Measurements from ENCODE around the gene TEAD1.
A peak's percentile ranks its signal among the peaks of the same experiment; 100 is the strongest.

Gene TEAD1

GRCh38 chr11:12936200-12936599 is 262.0 kb downstream of the TEAD1 start:
- no peak for DNase-seq (ENCODE audit: low read depth in 2 of 2)

DNA sequence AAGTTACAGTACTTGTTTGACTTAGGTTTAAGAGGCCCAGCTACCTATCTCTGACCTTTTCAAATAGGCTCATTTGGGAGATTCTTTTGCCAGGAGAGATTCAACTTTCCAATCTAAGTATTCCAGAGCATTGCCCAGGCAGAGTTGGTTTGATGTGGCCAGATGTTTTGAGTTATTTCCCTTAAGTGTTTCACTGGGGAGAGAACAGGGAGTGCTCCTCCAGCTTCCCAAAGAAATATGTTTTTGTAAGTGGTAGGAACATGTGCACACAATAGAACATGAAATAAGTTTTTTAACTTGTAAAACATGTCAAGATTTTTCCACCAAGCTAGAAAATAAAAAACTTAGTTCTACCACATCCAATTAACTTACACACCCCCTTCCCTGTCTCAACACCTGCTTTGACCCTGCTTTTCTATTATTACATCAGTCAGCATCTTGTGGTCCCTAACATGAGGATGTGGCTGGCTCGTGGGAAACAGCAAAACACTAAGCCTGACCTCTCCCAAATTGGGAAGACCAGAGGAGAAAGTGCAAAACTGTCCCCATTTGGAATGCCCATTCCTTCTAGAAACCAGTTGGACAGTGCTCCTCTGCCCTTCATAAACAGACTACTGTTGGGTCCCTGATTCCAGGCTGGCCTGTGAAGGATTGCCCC is 264.5 kb downstream of the TEAD1 start:
- no peak for DNase-seq (ENCODE audit: low read depth in 2 of 2)

- no peak for DNase-seq (ENCODE audit: low read depth in 2 of 2)
Observed at GRCh38 chr11:12941671-12942070, 267.4 kb downstream of the TEAD1 start.

DNA sequence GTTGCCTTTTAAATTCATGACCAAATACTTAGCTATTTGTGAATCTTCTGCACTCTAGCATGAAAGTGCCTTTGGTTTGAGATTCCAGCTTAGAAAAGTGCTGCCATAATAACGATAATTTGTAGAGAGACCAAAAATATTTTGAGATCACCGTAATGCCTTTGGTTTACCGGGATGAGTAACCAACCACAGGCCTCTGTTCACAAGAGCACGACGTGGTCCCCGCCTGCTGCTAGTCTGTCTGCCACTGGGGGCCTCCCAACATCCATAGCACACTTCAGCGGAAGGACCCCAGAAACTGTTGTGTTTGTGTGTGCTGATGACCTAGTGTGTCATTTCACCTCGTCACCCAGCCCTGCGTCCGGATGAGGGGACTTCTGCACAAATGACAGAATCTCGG is 267.9 kb downstream of the TEAD1 start:
- no peak for DNase-seq (ENCODE audit: low read depth in 2 of 2)

DNA sequence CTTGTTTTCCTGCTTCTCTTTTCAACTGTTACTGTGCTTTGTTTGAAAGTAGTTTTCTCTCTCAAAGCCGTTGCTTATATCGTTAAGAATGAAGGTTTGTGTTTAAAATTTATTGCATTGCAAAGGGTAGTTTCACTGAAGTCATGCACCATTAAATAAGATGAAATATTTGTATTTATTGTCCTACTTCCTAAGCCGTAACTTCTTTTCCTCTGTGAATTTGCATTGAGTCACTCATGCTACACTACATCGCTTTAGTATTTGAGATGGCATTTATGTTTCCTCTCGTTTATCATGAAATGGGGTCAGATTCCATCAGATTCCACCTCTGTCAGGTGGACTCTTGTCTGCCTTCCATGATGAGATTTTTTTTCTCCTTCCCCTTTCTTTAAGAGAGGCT is 269.1 kb downstream of the TEAD1 start:
- no peak for DNase-seq (ENCODE audit: low read depth in 2 of 2)

- DNase-seq (ENCODE audit: low read depth in 2 of 2), result no peak
Observed at GRCh38 chr11:12944889-12945288, 270.7 kb downstream of the TEAD1 start.

DNA sequence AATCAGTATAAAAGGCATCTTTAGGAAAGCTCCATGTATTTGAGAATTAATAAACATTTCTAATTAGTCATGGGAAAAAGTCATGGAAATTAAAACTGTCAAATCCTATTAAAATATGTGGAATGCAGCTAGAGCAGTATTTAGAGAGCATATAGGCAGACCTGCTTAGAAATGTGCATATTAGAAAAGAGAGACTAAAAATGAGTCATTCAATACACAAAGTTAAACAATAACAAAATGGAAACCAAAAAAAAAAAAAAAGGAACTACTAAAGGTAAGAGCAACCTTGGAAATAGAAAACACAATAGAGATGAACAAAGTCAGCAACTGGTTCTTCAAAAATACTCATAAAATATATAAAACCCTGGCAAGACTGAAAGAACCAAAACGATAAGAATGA is 275.2 kb downstream of the TEAD1 start:
- DNase-seq (ENCODE audit: low read depth in 2 of 2), result no peak

- DNase-seq (ENCODE audit: low read depth in 2 of 2), result no peak
Observed at GRCh38 chr11:12950670-12951069, 276.4 kb downstream of the TEAD1 start.

DNA sequence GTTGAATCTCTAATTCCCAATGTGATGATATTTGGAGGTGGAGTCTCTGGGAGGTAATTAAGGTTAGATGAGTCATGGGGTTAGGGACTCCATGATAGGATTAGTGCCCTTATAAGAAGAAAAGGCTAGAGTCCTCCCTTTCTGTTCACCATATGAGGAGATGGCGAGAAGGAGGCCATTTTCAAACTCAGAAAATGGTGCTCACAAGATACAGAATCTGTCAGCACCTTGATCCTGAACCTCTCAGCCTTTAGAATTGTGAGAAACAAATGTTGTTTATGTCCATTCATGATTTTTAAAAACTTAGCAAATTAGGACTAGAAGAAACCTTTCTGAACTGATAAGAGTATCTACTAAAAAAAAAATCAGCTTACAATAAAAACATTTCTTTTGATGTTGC is 277.2 kb downstream of the TEAD1 start:
- no peak for DNase-seq (ENCODE audit: low read depth in 2 of 2)

DNA sequence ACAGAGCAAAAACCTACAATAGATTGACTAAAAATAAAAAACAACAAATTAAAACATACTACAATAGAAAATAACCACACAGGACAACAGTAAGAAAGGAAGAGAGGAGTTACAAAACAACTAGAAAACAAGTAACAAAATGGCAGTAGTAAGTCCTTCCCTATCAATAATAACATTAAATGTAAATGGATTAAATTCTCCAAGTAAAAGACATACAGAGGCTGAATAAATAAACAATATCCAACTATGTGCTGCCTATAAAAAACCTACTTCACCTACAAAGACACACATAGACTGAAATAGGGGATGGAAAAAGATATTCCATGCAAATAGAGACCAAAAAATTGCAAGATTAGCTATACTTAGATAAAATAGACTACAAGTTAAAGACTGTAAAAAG is 277.9 kb downstream of the TEAD1 start:
- no peak for DNase-seq (ENCODE audit: low read depth in 2 of 2)

DNA sequence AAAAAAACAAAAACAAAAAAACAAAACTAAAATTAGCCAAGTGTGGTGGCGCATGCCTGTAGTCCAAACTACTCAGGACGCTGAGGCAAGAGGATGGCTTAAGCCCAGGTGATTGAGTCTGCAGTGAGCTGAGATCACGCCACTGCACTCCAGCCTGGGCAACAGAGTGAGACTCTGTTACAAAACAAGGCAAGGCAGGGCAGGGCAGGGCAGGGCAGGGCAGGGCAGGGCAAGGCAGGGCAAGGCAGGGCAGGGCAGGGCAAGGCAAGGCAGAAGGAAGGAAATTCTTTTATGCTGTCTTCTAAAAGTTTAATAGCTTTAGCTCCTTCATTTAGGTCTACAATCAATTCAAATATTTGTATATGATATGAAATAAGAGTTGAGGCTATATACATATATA is 284.8 kb downstream of the TEAD1 start:
- DNase-seq (ENCODE audit: low read depth in 2 of 2), result no peak

GRCh38 chr11:12961615-12962014 is 287.4 kb downstream of the TEAD1 start:
- DNase-seq (ENCODE audit: low read depth in 2 of 2), result no peak

GRCh38 chr11:12962306-12962705 is 288.1 kb downstream of the TEAD1 start:
- DNase-seq (ENCODE audit: low read depth in 2 of 2), result no peak

DNA sequence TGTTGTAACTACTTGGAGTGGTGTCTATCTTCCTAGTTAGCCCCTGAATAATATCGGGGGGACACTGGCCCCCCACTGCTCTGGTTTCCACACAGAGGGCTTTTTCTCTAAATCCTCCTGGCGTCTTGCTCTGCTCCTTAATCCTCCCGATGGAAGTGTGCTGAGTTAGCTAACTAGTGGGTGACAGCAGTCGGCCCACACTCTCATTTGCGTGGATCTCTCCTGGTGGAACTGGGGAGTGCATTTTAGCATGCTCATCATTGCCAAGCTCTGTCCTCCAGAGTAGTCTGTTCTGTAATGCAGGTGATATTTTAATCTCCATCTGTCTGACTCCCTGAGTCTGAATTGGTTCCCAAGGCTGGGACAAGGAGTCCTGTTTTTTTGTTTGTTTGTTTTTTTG is 288.8 kb downstream of the TEAD1 start:
- DNase-seq (ENCODE audit: low read depth in 2 of 2), result no peak

- peak; percentile 9 to 22 for DNase-seq (ENCODE audit: low read depth in 2 of 2)
Observed at GRCh38 chr11:12963792-12964536, 289.7 kb downstream of the TEAD1 start.

GRCh38 chr11:12964650-12965049 is 290.4 kb downstream of the TEAD1 start:
- no peak for DNase-seq (ENCODE audit: low read depth in 2 of 2)

GRCh38 chr11:12966002-12966401 is 291.8 kb downstream of the TEAD1 start:
- no peak for DNase-seq (ENCODE audit: low read depth in 2 of 2)

- no peak for DNase-seq (ENCODE audit: low read depth in 2 of 2)
Observed at GRCh38 chr11:12968101-12968500, 293.9 kb downstream of the TEAD1 start.

DNA sequence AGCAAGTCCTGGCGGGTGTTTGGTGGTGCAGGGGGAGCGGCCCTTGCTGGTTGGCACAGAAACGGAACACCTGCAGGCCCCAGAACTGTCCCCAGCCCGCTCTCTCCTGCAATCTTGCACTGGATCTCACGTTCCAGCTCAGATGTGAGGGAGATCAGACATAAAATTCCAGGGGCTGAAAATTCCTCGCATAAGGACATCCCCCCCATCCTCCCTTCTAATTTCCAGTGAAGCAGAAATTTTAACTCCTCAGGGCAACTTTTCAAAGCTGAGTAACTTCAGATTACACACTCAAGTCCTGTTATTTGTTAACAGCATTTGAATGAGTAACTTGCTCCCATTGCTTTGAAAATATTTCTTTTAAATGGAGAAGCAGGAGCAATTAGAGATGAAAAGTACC is 294.6 kb downstream of the TEAD1 start:
- no peak for DNase-seq (ENCODE audit: low read depth in 2 of 2)

DNA sequence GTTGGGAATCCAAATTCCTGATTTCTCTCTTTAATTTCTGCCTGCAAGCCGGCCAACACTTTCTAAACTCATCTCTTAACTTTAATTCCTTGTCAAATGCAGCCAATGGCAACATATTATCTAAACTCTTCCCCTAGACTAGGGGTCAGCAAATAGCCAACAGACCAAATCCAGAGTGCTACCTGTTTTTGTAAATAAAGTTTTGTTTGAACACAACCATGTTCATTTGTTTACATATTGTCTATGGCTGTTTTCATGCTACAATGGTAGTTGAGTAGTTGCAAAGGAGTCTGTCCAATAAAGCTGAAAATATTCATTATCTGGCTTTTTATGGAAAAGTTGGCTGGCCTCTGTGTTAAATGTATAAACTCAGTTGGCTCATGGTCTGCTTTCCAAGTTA is 297.7 kb downstream of the TEAD1 start:
- DNase-seq (ENCODE audit: low read depth in 2 of 2), result no peak

DNA sequence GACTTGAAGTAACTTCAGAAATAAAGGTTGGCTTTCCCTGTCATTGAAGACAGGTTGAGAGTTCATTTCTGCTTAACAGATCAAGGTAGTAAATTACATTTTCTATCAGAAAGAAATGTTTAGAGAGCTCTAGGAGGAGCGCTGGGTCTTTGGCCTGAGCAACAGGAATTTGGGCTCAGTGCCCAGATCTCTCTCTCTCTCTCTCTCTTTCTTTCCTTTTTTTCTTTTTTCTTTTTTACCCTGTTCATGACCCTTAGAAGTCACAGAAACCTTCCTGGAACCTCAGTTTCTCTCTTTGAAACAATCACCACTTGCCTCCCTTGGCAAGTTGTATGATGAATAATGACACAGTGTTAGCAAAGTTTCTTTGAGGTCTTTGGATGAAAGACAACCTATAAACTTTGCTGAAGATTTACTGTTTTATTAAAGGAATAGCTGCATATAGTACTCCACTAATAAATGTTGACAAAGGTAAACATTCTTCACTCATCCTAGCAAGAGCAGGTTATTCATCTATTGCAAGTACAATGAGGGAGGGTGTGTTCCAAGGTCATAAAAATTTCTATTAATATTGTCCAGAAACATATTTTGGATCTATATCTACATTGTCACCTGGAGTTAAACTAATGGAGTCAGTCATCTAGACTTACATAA is 299.4 kb downstream of the TEAD1 start:
- no peak for DNase-seq (ENCODE audit: low read depth in 2 of 2)

DNA sequence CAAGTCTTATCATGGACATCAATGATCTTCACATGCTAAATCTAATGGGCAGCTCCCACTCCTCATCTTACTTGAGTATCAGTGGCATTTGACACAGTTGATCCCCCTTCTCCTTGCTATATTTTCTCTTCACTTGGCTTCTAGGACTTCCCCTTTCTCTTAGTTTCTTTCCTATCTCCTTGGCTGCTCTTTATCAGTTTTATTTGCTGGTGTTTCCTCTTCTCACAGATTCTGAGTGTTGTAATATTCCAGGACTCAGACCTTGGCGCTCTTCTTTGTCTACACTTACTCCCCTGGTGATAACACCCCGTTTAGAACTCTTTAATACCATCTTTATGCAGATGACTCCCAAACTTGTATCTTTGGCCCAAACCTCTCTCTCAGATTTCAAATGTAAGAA is 301.0 kb downstream of the TEAD1 start:
- DNase-seq (ENCODE audit: low read depth in 2 of 2), result no peak

All from stimulated activated CD8-positive, alpha-beta memory T cell treated with anti-CD3 and anti-CD28 coated beads, Interleukin-7, amount 100 ng/mL, for 4 hours (primary cell).